Neural cell (in vitro differentiated cells): ENCODE data around the gene WFDC2. TPM values are rescaled to one million over a fixed set of nuclear protein-coding genes. Genes with fewer than 3 reads are reported as not detected.

ENCODE experiments used
- H2AFZ ChIP-seq: fragments of 200-600, 300-800 bp; sonication (generic), shearing (Covaris generic); 2 replicates; pipeline ENCODE4 v1.6.0; 2014; ENCODE audit warnings: low read depth, mild to moderate bottlenecking, antibody characterized with exemption, low read length, moderate library complexity
- H3F3A ChIP-seq: fragments of 200-600 bp; shearing (Covaris generic); 2 replicates; pipeline ENCODE4 v1.6.1; 2016; ENCODE audit warnings: mild to moderate bottlenecking, moderate library complexity, mixed read lengths, antibody characterized with exemption, low read length; ENCODE audit not compliant: insufficient read depth, poor library complexity, severe bottlenecking
- H3K27ac ChIP-seq: fragments of 200-600, 300-800 bp; sonication (generic), shearing (Covaris generic); 2 replicates; pipeline ENCODE4 v1.5.1; 2014; ENCODE audit warnings: mild to moderate bottlenecking, low read length, moderate library complexity
- H3K27me3 ChIP-seq: fragments of 300-800, 200-600 bp; sonication (generic), shearing (Covaris generic); 2 replicates; pipeline ENCODE4 v1.6.0; 2014; ENCODE audit warnings: mild to moderate bottlenecking, low read depth, low read length, moderate library complexity; ENCODE audit not compliant: insufficient read depth
- H3K36me3 ChIP-seq: fragments of 300-800, 200-600 bp; sonication (generic), shearing (Covaris generic); 2 replicates; pipeline ENCODE4 v1.5.1; 2014; ENCODE audit warnings: mild to moderate bottlenecking, antibody characterized with exemption, low read length, moderate library complexity; ENCODE audit not compliant: insufficient read depth
- H3K4me2 ChIP-seq: fragments of 300-800, 200-600 bp; sonication (generic), shearing (Covaris generic); 2 replicates; pipeline ENCODE4 v1.6.0; 2014; ENCODE audit warnings: mild to moderate bottlenecking, low read length
- H3K4me3 ChIP-seq: fragments of 300-800, 200-600 bp; sonication (generic), shearing (Covaris generic); 2 replicates; pipeline ENCODE4 v1.5.1; 2014; ENCODE audit warnings: mild to moderate bottlenecking, low read length, moderate library complexity
- H3K79me2 ChIP-seq: fragments of 200-600 bp; shearing (Covaris generic); replicated peaks from 2 replicates; pipeline ENCODE4 v1.6.0; 2014; ENCODE audit warnings: mild to moderate bottlenecking, low read length, moderate library complexity; ENCODE audit not compliant: insufficient read depth
- H3K9ac ChIP-seq: fragments of 300-800, 200-600 bp; sonication (generic), shearing (Covaris generic); 2 replicates; pipeline ENCODE4 v1.6.1; 2016; ENCODE audit warnings: mild to moderate bottlenecking, low read length, mixed read lengths
- H3K9me2 ChIP-seq: fragments of 200-600 bp; shearing (Covaris generic); 2 replicates; pipeline ENCODE4 v1.6.1; 2016; ENCODE audit warnings: mild to moderate bottlenecking, low read length, mixed read lengths; ENCODE audit not compliant: insufficient read depth
- H3K9me3 ChIP-seq: fragments of 200-600, 300-800 bp; sonication (generic), shearing (Covaris generic); 2 replicates; pipeline ENCODE4 v1.6.1; 2016; ENCODE audit warnings: mild to moderate bottlenecking, mixed run types, low read length, moderate library complexity, mixed read lengths
- H4K20me1 ChIP-seq: fragments of 200-600 bp; shearing (Covaris generic); 2 replicates; pipeline ENCODE4 v1.6.1; 2016; ENCODE audit warnings: mild to moderate bottlenecking, mixed run types; ENCODE audit not compliant: insufficient read depth
- EP300 ChIP-seq: fragments of 450-650 bp; conservative IDR thresholded peaks from 2 replicates; pipeline ENCODE4 v1.6.1; 2014; ENCODE audit warnings: antibody characterized with exemption, mild to moderate bottlenecking, moderate library complexity; ENCODE audit not compliant: poor library complexity, severe bottlenecking
- EZH2 ChIP-seq: fragments of 200-600, 300-800 bp; shearing (Covaris generic), sonication (generic); IDR thresholded peaks from 2 replicates; pipeline ENCODE4 v1.6.1; 2014; ENCODE audit warnings: antibody characterized with exemption, low read length, borderline replicate concordance, mild to moderate bottlenecking; ENCODE audit not compliant: insufficient read depth, poor library complexity, severe bottlenecking
- MXI1 ChIP-seq: fragments of 450-650 bp; conservative IDR thresholded peaks from 2 replicates; pipeline ENCODE4 v1.6.1; 2014; ENCODE audit warnings: antibody characterized with exemption, mild to moderate bottlenecking; ENCODE audit not compliant: poor library complexity, severe bottlenecking
- POLR2AphosphoS5 ChIP-seq: IDR thresholded peaks from 2 replicates; pipeline ENCODE4 v1.6.1; 2012
- RAD21 ChIP-seq: fragments of 450-650 bp; conservative IDR thresholded peaks from 2 replicates; pipeline ENCODE4 v1.6.1; 2014; ENCODE audit warnings: antibody characterized with exemption, mild to moderate bottlenecking, moderate library complexity
- REST ChIP-seq: IDR thresholded peaks from 2 replicates; pipeline ENCODE4 v1.6.1; 2012; ENCODE audit warnings: borderline replicate concordance
- SMC3 ChIP-seq: fragments of 450-650 bp; conservative IDR thresholded peaks from 2 replicates; pipeline ENCODE4 v1.6.1; 2014; ENCODE audit warnings: antibody characterized with exemption, mild to moderate bottlenecking, moderate library complexity; ENCODE audit not compliant: poor library complexity
- TAF1 ChIP-seq: IDR thresholded peaks from 2 replicates; pipeline ENCODE4 v1.6.1; 2012; ENCODE audit warnings: low read depth
- polyA plus RNA-seq: library from polyadenylated mRNA; depleted of rRNA; stranded (reverse); fragments of >200 nt; gene quantifications from 2 replicates; pipeline ENCODE4 v1.2.3, GENCODE V29; 2014
- TF ChIP-seq, protein P1 (sequence below): fragments of 450-650 bp; IDR thresholded peaks from 2 replicates; pipeline ENCODE4 v1.5.1; 2014; ENCODE audit warnings: antibody characterized with exemption, mild to moderate bottlenecking, moderate library complexity; ENCODE audit not compliant: poor library complexity, severe bottlenecking

WFDC2 gene
- polyA plus RNA-seq, 1 donor from 2014 or later: not detected

GRCh38 chr20:45506398-45506797 lies 36.8 kb downstream of the WFDC2 start:
- H3K27me3 ChIP-seq: no peaks in the 10 kb centered on the region
- no peaks in the 10 kb centered on the region for H3F3A ChIP-seq
- no peak overlapping the region for H3K4me2 ChIP-seq
- no peaks in the 10 kb centered on the region for H3K79me2 ChIP-seq
- no peak overlapping the region for H2AFZ ChIP-seq
- H3K9me2 ChIP-seq: no peaks in the 10 kb centered on the region
- H3K4me3 ChIP-seq: no peak overlapping the region
- H3K36me3 ChIP-seq: no peaks in the 10 kb centered on the region
- H3K27ac ChIP-seq: no peak overlapping the region
- TF ChIP-seq TAF1: no peak
- TF ChIP-seq, protein P1, sequence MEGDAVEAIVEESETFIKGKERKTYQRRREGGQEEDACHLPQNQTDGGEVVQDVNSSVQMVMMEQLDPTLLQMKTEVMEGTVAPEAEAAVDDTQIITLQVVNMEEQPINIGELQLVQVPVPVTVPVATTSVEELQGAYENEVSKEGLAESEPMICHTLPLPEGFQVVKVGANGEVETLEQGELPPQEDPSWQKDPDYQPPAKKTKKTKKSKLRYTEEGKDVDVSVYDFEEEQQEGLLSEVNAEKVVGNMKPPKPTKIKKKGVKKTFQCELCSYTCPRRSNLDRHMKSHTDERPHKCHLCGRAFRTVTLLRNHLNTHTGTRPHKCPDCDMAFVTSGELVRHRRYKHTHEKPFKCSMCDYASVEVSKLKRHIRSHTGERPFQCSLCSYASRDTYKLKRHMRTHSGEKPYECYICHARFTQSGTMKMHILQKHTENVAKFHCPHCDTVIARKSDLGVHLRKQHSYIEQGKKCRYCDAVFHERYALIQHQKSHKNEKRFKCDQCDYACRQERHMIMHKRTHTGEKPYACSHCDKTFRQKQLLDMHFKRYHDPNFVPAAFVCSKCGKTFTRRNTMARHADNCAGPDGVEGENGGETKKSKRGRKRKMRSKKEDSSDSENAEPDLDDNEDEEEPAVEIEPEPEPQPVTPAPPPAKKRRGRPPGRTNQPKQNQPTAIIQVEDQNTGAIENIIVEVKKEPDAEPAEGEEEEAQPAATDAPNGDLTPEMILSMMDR: no peak
- TF ChIP-seq POLR2AphosphoS5: no peak
- no peak for TF ChIP-seq MXI1
- TF ChIP-seq RAD21: no peak
- TF ChIP-seq EZH2: no peak
- no peak for TF ChIP-seq EP300
- H3K9me3 ChIP-seq: no peaks in the 10 kb centered on the region
- no peak overlapping the region for H3K9ac ChIP-seq
- H4K20me1 ChIP-seq: no peaks in the 10 kb centered on the region

- H3K36me3 ChIP-seq: no peaks in the 10 kb centered on the region
- H3K9me2 ChIP-seq: no peaks in the 10 kb centered on the region
- H4K20me1 ChIP-seq: no peaks in the 10 kb centered on the region
- H3K4me3 ChIP-seq: no peak overlapping the region
- H2AFZ ChIP-seq: no peak overlapping the region
- no peak for TF ChIP-seq MXI1
- TF ChIP-seq, protein P1: no peak
- no peak for TF ChIP-seq TAF1
- no peak for TF ChIP-seq EP300
- TF ChIP-seq POLR2AphosphoS5: no peak
- TF ChIP-seq RAD21: no peak
- TF ChIP-seq SMC3: no peak
- no peak for TF ChIP-seq REST
- no peak for TF ChIP-seq EZH2
- H3K27me3 ChIP-seq: no peaks in the 10 kb centered on the region
- no peaks in the 10 kb centered on the region for H3F3A ChIP-seq
- H3K79me2 ChIP-seq: no peaks in the 10 kb centered on the region
- no peak overlapping the region for H3K9ac ChIP-seq
- H3K27ac ChIP-seq: no peak overlapping the region
- H3K4me2 ChIP-seq: no peak overlapping the region
- no peaks in the 10 kb centered on the region for H3K9me3 ChIP-seq
Observed at GRCh38 chr20:45507011-45507820, 37.7 kb downstream of the WFDC2 start.
